Ovary (tissue), 3 donors: ENCODE results near the gene CEP89.

ENCODE experiments used
- CTCF ChIP-seq, 3 donors: fragments of 450-650 bp in 2 of 3; fragments of 200-600 bp in 1 of 3; IDR thresholded peaks; one replicate each; pipeline versions ENCODE4 v1.5.1 to v1.8.0; 2016 to 2022; ENCODE audit warnings: antibody characterized with exemption in 3 of 3, mild to moderate bottlenecking in 1 of 3
- POLR2A ChIP-seq: fragments of 450-650 bp; IDR thresholded peaks from one replicate; pipeline ENCODE4 v1.6.1; 2017; ENCODE audit warnings: antibody characterized with exemption, mild to moderate bottlenecking, moderate library complexity
- donor health status: DM: no; HTN: no; CAD: no.

- TF ChIP-seq POLR2A: no peak
- TF ChIP-seq CTCF (IDR thresholded peaks at IDR 0.05): no peak
These were observed 141.3 kb downstream of the CEP89 start for GRCh38 chr19:32830231-32831014.
